Neural cell (in vitro differentiated cells): ENCODE data around the gene TMTC1. TPM values are rescaled to one million over a fixed set of nuclear protein-coding genes. Genes with fewer than 3 reads are reported as not detected.

Experiments
- H2AFZ ChIP-seq: fragments of 200-600, 300-800 bp; sonication (generic), shearing (Covaris generic); 2 replicates; pipeline ENCODE4 v1.6.0; 2014; ENCODE audit warnings: low read depth, mild to moderate bottlenecking, antibody characterized with exemption, low read length, moderate library complexity
- H3F3A ChIP-seq: fragments of 200-600 bp; shearing (Covaris generic); 2 replicates; pipeline ENCODE4 v1.6.1; 2016; ENCODE audit warnings: mild to moderate bottlenecking, moderate library complexity, mixed read lengths, antibody characterized with exemption, low read length; ENCODE audit not compliant: insufficient read depth, poor library complexity, severe bottlenecking
- H3K27ac ChIP-seq: fragments of 200-600, 300-800 bp; sonication (generic), shearing (Covaris generic); 2 replicates; pipeline ENCODE4 v1.5.1; 2014; ENCODE audit warnings: mild to moderate bottlenecking, low read length, moderate library complexity
- H3K27me3 ChIP-seq: fragments of 300-800, 200-600 bp; sonication (generic), shearing (Covaris generic); 2 replicates; pipeline ENCODE4 v1.6.0; 2014; ENCODE audit warnings: mild to moderate bottlenecking, low read depth, low read length, moderate library complexity; ENCODE audit not compliant: insufficient read depth
- H3K36me3 ChIP-seq: fragments of 300-800, 200-600 bp; sonication (generic), shearing (Covaris generic); 2 replicates; pipeline ENCODE4 v1.5.1; 2014; ENCODE audit warnings: mild to moderate bottlenecking, antibody characterized with exemption, low read length, moderate library complexity; ENCODE audit not compliant: insufficient read depth
- H3K4me2 ChIP-seq: fragments of 300-800, 200-600 bp; sonication (generic), shearing (Covaris generic); 2 replicates; pipeline ENCODE4 v1.6.0; 2014; ENCODE audit warnings: mild to moderate bottlenecking, low read length
- H3K4me3 ChIP-seq: fragments of 300-800, 200-600 bp; sonication (generic), shearing (Covaris generic); 2 replicates; pipeline ENCODE4 v1.5.1; 2014; ENCODE audit warnings: mild to moderate bottlenecking, low read length, moderate library complexity
- H3K79me2 ChIP-seq: fragments of 200-600 bp; shearing (Covaris generic); replicated peaks from 2 replicates; pipeline ENCODE4 v1.6.0; 2014; ENCODE audit warnings: mild to moderate bottlenecking, low read length, moderate library complexity; ENCODE audit not compliant: insufficient read depth
- H3K9ac ChIP-seq: fragments of 300-800, 200-600 bp; sonication (generic), shearing (Covaris generic); 2 replicates; pipeline ENCODE4 v1.6.1; 2016; ENCODE audit warnings: mild to moderate bottlenecking, low read length, mixed read lengths
- H3K9me2 ChIP-seq: fragments of 200-600 bp; shearing (Covaris generic); 2 replicates; pipeline ENCODE4 v1.6.1; 2016; ENCODE audit warnings: mild to moderate bottlenecking, low read length, mixed read lengths; ENCODE audit not compliant: insufficient read depth
- H3K9me3 ChIP-seq: fragments of 200-600, 300-800 bp; sonication (generic), shearing (Covaris generic); 2 replicates; pipeline ENCODE4 v1.6.1; 2016; ENCODE audit warnings: mild to moderate bottlenecking, mixed run types, low read length, moderate library complexity, mixed read lengths
- H4K20me1 ChIP-seq: fragments of 200-600 bp; shearing (Covaris generic); 2 replicates; pipeline ENCODE4 v1.6.1; 2016; ENCODE audit warnings: mild to moderate bottlenecking, mixed run types; ENCODE audit not compliant: insufficient read depth
- CTCF ChIP-seq: fragments of 450-650 bp; IDR thresholded peaks from 2 replicates; pipeline ENCODE4 v1.5.1; 2014; ENCODE audit warnings: antibody characterized with exemption, mild to moderate bottlenecking, moderate library complexity; ENCODE audit not compliant: poor library complexity, severe bottlenecking
- EP300 ChIP-seq: fragments of 450-650 bp; conservative IDR thresholded peaks from 2 replicates; pipeline ENCODE4 v1.6.1; 2014; ENCODE audit warnings: antibody characterized with exemption, mild to moderate bottlenecking, moderate library complexity; ENCODE audit not compliant: poor library complexity, severe bottlenecking
- EZH2 ChIP-seq: fragments of 200-600, 300-800 bp; shearing (Covaris generic), sonication (generic); IDR thresholded peaks from 2 replicates; pipeline ENCODE4 v1.6.1; 2014; ENCODE audit warnings: antibody characterized with exemption, low read length, borderline replicate concordance, mild to moderate bottlenecking; ENCODE audit not compliant: insufficient read depth, poor library complexity, severe bottlenecking
- MXI1 ChIP-seq: fragments of 450-650 bp; conservative IDR thresholded peaks from 2 replicates; pipeline ENCODE4 v1.6.1; 2014; ENCODE audit warnings: antibody characterized with exemption, mild to moderate bottlenecking; ENCODE audit not compliant: poor library complexity, severe bottlenecking
- POLR2AphosphoS5 ChIP-seq: IDR thresholded peaks from 2 replicates; pipeline ENCODE4 v1.6.1; 2012
- RAD21 ChIP-seq: fragments of 450-650 bp; conservative IDR thresholded peaks from 2 replicates; pipeline ENCODE4 v1.6.1; 2014; ENCODE audit warnings: antibody characterized with exemption, mild to moderate bottlenecking, moderate library complexity
- REST ChIP-seq: IDR thresholded peaks from 2 replicates; pipeline ENCODE4 v1.6.1; 2012; ENCODE audit warnings: borderline replicate concordance
- SMC3 ChIP-seq: fragments of 450-650 bp; conservative IDR thresholded peaks from 2 replicates; pipeline ENCODE4 v1.6.1; 2014; ENCODE audit warnings: antibody characterized with exemption, mild to moderate bottlenecking, moderate library complexity; ENCODE audit not compliant: poor library complexity
- TAF1 ChIP-seq: IDR thresholded peaks from 2 replicates; pipeline ENCODE4 v1.6.1; 2012; ENCODE audit warnings: low read depth
- polyA plus RNA-seq: library from polyadenylated mRNA; depleted of rRNA; stranded (reverse); fragments of >200 nt; gene quantifications from 2 replicates; pipeline ENCODE4 v1.2.3, GENCODE V29; 2014

Gene TMTC1
- polyA plus RNA-seq, 1 donor from 2014 or later = 10.0 TPM

- H3K9me3 ChIP-seq = no peaks in the 10 kb centered on the region
- no peak overlapping the region for H3K4me3 ChIP-seq
- H2AFZ ChIP-seq = no peak overlapping the region
- no peak overlapping the region for H3K4me2 ChIP-seq
- H3K9ac ChIP-seq = no peak overlapping the region
- no peaks in the 10 kb centered on the region for H3K9me2 ChIP-seq
- no peaks in the 10 kb centered on the region for H3F3A ChIP-seq
- H3K79me2 ChIP-seq = no peaks in the 10 kb centered on the region
- TF ChIP-seq EZH2 (no peak), REST (no peak), MXI1 (no peak), TAF1 (no peak), EP300 (no peak), RAD21 (no peak), CTCF (no peak)
- no peaks in the 10 kb centered on the region for H4K20me1 ChIP-seq
- H3K27me3 ChIP-seq = no peaks in the 10 kb centered on the region
- no peak overlapping the region for H3K27ac ChIP-seq
- no peaks in the 10 kb centered on the region for H3K36me3 ChIP-seq
Measured at GRCh38 chr12:29730481-29730880, 53.3 kb downstream of the TMTC1 start.

GRCh38 chr12:29728030-29728429, 55.7 kb downstream of the TMTC1 start:
- H2AFZ ChIP-seq = no peak overlapping the region
- H4K20me1 ChIP-seq = no peaks in the 10 kb centered on the region
- no peaks in the 10 kb centered on the region for H3K9me2 ChIP-seq
- no peaks in the 10 kb centered on the region for H3K36me3 ChIP-seq
- TF ChIP-seq CTCF = no peak
- TF ChIP-seq TAF1 = no peak
- TF ChIP-seq POLR2AphosphoS5 = no peak
- no peak for TF ChIP-seq RAD21
- TF ChIP-seq EZH2 = no peak
- TF ChIP-seq REST = no peak
- TF ChIP-seq EP300 = no peak
- TF ChIP-seq MXI1 = no peak
- TF ChIP-seq SMC3 = no peak
- H3K9ac ChIP-seq = no peak overlapping the region
- H3K27ac ChIP-seq = no peak overlapping the region
- no peaks in the 10 kb centered on the region for H3K9me3 ChIP-seq
- no peaks in the 10 kb centered on the region for H3F3A ChIP-seq
- H3K4me3 ChIP-seq = no peak overlapping the region
- H3K27me3 ChIP-seq = no peaks in the 10 kb centered on the region
- no peak overlapping the region for H3K4me2 ChIP-seq
- no peaks in the 10 kb centered on the region for H3K79me2 ChIP-seq
